B cell (primary cell): ENCODE results near the gene DOCK1.

ENCODE experiments used
- EZH2 ChIP-seq: IDR thresholded peaks from 2 replicates; pipeline ENCODE4 v1.6.1; 2012; ENCODE audit warnings: borderline replicate concordance, low read depth, mild to moderate bottlenecking, moderate library complexity, low read length; ENCODE audit not compliant: insufficient read depth, poor library complexity, severe bottlenecking
- TF ChIP-seq, protein P1 (sequence below): fragments of 200-600 bp; IDR thresholded peaks from one replicate; pipeline ENCODE4 v1.8.0; 2022; ENCODE audit warnings: antibody characterized with exemption, mild to moderate bottlenecking

DNA sequence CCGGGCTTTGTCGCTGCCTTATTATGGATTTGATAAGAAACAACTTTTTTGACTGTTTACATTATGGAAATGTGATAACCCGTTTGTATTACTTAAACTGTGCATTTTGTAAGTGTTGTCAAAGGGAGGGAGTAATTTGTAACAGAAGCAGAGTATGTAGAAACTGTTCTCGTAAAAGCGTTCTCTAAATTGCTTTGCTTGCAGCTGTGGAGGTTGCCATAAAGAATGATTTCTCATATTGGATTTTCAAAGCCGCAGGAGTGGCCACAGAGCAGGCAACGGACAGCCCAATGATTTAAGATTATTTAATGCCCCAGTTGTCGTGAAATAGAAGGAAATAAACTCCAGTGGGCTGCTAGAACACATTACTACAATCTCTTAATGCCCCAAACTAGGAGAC, 405.2 kb downstream of the DOCK1 start:
- TF ChIP-seq, protein P1, sequence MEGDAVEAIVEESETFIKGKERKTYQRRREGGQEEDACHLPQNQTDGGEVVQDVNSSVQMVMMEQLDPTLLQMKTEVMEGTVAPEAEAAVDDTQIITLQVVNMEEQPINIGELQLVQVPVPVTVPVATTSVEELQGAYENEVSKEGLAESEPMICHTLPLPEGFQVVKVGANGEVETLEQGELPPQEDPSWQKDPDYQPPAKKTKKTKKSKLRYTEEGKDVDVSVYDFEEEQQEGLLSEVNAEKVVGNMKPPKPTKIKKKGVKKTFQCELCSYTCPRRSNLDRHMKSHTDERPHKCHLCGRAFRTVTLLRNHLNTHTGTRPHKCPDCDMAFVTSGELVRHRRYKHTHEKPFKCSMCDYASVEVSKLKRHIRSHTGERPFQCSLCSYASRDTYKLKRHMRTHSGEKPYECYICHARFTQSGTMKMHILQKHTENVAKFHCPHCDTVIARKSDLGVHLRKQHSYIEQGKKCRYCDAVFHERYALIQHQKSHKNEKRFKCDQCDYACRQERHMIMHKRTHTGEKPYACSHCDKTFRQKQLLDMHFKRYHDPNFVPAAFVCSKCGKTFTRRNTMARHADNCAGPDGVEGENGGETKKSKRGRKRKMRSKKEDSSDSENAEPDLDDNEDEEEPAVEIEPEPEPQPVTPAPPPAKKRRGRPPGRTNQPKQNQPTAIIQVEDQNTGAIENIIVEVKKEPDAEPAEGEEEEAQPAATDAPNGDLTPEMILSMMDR = no peak
- no peak for TF ChIP-seq EZH2
